GM21529 (cell line): Measurements from ENCODE around the gene LCMT2.
"Not testable (repeated sequence)": the region's sequence is repeated elsewhere in the genome, so short reads cannot be mapped to it uniquely, and the experiment has no call there.

ENCODE experiments used
- ATAC-seq: cut with Tn5 transposase; IDR thresholded peaks from one replicate; pipeline ENCODE4 v1.9.1; 2021; ENCODE audit not compliant: unreplicated experiment

LCMT2 gene

DNA sequence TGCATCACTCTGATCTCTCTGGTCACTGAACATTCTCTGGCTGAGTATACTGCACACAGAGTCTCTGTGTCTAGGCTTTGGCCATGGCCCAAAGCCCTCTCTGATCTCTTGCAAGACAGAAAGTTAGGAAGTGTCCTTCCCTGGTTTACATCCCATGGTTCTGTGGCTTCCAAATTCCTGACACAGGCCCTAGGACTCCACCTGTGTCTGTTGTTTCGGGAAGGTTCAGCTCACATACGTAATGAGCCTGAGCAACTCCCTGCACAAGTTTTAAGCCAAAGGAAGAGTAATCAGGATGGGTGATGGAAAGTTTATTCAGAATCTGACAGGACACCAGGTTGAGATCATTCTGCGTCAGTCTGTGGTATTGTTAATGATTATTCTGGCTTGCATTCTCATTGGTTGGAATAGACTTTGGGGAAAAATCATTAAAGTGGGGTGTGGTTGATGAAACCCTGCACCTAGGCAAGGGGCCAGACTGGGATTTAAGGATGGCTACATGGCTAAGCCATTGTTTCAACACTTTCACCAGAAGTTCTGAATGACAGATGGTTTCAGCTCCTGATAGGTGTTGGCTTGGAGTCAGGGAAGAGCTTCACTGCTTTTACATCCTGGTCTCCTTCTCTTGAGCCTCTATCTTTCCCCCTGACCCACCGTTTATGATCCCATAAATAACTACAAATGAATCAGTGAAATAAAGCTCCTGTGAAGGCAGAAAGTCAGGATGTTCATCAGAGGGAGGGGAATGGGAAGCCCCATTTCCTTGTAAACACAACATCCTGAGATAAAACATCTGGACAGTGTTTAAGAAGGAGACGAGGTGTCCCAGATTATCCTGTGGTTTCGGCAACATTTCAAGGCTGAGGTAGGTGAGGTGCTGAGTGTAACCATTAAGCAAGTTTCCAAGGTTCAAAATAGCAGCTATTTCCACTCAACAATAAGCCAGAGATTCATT is 14.1 kb downstream of the LCMT2 start:
- no peak for ATAC-seq

- ATAC-seq = no peak
Measured at GRCh38 chr15:43314171-43314570, 16.2 kb downstream of the LCMT2 start.

GRCh38 chr15:43312378-43312777 is 18.0 kb downstream of the LCMT2 start:
- ATAC-seq = no peak

- ATAC-seq = no peak
Measured at GRCh38 chr15:43302205-43302817, 28.1 kb downstream of the LCMT2 start, which contains the start of gene TGM7. TSS of gene TGM7 (minus strand) at chr15:43302255.

DNA sequence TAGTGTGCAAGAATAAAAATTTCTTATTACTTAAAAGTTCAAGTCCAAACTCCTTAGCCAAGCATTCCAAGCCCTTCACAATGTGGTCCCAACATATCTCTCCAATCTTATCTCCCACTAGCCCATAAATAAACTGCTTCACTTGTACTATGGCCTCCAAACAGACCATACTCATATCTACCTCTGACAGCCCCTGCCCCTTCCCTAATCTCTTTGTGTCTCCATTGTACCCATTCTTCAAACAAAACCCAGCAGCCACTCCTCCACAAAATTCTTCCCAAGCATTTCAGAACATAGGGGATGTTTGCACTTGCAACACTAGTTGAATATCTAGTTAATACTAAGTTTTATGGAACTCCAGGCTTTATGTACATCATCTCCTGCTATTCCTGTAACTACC is 30.5 kb downstream of the LCMT2 start:
- ATAC-seq = no peak

DNA sequence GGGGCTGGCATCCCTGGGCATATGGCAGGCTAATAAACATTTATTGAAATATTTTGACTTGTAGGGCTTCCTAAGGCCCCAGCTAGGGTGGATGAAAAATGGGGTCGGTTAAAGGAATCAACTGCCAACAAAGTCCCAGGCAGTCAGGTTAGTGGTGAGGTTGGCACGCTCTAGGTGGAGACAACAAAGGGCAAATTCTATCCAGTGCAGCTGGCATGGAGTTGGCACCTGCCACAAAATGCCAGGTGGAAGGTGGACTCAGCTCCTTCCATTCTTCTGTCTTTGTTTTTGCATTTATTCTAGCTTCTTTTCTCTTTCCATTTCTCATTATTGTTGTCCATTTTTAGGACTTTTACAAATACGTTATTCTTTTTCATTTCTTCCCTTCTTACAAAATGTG is 31.0 kb downstream of the LCMT2 start:
- ATAC-seq = no peak

GRCh38 chr15:43294091-43294706 is 36.2 kb downstream of the LCMT2 start:
- ATAC-seq = no peak

GRCh38 chr15:43293432-43293831 is 36.9 kb downstream of the LCMT2 start:
- no peak for ATAC-seq

DNA sequence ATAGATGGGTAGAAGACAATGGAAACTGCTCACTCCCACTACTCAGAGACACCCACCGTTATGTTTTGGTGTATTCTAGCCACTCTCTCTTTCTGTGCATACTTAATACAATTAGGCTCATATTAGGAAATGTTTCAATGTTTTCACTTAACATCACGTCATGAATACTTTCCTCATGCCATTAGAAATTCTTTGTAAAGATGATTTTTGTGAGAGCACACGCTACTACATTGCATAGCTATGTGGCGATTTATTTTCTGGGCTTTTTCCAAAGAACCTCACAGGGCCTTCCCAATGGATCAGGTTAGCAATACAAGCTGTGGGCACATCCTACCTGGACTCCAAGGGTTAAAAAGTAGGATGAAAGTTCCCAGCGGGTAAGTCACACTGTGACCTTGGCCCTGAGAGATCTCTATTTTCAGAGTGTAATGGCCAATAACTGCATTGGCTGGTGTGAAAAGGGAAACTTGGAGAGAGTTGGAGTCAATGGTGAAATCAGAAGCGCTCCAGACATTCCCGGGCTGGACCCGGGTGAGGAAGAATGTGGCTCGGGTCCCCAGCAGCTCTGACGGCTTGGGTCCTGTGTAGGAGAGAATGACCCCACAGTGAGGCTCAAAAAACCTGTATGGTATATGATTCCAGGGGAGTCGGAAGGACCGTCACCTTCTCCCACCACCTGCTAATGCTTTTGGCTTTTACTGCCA is 37.8 kb downstream of the LCMT2 start:
- no peak for ATAC-seq

- not testable (repeated sequence) for ATAC-seq
Measured at GRCh38 chr15:43289656-43290055, 40.7 kb downstream of the LCMT2 start.

- ATAC-seq = no peak
Measured at GRCh38 chr15:43287254-43287653, 43.1 kb downstream of the LCMT2 start.

GRCh38 chr15:43286074-43286473 is 44.3 kb downstream of the LCMT2 start:
- no peak for ATAC-seq

GRCh38 chr15:43285609-43286037 is 44.8 kb downstream of the LCMT2 start:
- no peak for ATAC-seq

GRCh38 chr15:43283526-43283925 is 46.8 kb downstream of the LCMT2 start:
- no peak for ATAC-seq

- ATAC-seq = no peak
Measured at GRCh38 chr15:43281926-43282602, 48.3 kb downstream of the LCMT2 start.

DNA sequence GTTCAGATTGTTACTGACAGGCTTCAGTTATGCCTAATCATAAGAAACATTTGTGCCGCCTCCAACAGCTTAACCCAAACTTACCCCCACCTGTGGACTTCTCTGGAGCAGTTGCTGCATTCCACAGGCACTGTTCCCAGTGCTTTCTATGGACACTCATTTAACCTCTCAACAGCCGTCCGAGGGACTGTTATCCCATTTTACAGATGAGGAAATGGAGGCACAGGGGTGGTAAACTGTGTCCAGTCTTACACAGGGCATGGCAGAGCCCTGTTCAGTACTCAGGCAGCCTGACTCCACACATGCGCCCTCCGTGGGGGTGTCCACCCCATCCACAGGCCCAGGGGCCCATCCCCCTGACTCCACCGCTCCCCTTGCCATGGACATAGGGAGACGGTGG is 49.4 kb downstream of the LCMT2 start:
- no peak for ATAC-seq

DNA sequence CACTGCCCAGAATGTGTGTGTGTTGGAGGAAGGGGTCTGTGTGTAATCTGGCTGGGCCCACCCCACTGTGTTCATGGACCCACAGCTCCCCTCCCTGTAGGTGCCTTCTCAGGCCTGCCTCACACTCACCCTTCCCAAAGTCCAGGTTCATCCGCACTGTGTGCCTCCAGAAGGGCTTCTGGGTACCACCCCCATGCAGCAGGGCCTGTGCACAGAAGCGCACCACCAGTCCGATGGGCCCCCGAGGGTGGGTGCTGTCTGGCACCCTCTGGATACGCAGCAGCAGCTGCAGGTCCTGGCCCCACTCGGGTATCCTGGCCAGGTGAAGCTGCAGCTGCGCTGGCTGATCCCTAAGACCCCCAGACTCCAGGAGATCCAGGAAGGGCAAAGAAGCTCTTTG is 50.9 kb downstream of the LCMT2 start:
- ATAC-seq = no peak

GRCh38 chr15:43278869-43279268 is 51.5 kb downstream of the LCMT2 start:
- ATAC-seq = no peak

- no peak for ATAC-seq
Measured at GRCh38 chr15:43277901-43278300, 52.5 kb downstream of the LCMT2 start.

GRCh38 chr15:43277231-43277823 is 53.0 kb downstream of the LCMT2 start:
- no peak for ATAC-seq
